ENCODE data around the gene MUS81. TPM values are rescaled to one million over a fixed set of nuclear protein-coding genes. Genes with fewer than 3 reads are reported as not detected.

The MUS81 gene
- total and polyA plus RNA-seq, 10 of the 15 experiments (the other 5 are each of a cell fraction or from before 2014, with no cell fraction given) = 11.8 to 76.1 (median 48.4) TPM

DNA sequence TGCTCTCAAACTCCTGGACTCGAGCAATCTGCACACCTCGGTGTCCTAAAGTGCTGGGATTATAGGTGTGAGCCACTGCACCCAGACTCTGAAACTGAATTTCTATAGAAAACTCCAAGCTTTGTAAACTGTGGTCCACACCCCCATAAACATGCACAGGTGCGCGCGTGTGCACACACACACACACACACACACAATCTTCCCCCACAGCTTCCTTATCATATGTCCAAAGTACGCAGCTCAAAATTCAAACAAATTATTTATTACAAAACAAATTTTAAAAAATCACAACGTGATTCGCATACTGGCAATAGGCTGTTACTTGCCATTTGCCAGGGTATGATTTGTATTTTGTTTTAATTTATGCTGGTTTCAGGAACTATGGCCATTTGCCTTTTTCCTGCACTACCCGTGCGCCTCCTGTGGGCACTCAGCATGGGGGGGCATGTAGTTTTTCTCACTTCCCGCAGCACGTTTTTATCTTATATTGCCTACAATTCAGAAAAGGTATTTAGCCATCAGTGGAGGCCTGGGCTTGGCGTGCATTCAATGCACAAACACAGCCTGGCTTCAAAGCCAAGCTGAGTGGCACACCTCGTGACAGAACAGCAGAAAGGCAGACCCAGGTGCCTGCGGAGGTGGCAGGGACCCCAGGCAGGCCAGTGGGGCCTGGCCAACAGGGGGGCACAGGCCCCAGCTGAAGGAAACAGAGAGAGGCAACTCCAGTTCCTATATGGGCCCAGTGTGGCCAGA, 37.3 kb upstream of the MUS81 start:
- H3K4me1 ChIP-seq (ENCODE audit: control insufficient read depth, insufficient read depth, low read length) = no peaks in the 10 kb centered on the region; the same call in 1 of the 2 replicates
- no peaks in the 10 kb centered on the region for H3K36me3 ChIP-seq (ENCODE audit: control insufficient read depth in 2 of 2, insufficient read depth in 2 of 2, low read length in 1 of 2)
- H3K4me2 ChIP-seq (ENCODE audit: control insufficient read depth, insufficient read depth) = no peak overlapping the region
- 46% methylated on average over 15 of the region's 15 CpGs for WGBS (ENCODE audit: insufficient coverage, insufficient replicate concordance, low lambda C conversion rate, missing lambda C conversion rate)
- DNase-seq (ENCODE audit: low read depth, low spot score) (no peak), ATAC-seq (no peak), FAIRE-seq (no peak)
- no peaks in the 10 kb centered on the region for H4K20me1 ChIP-seq (ENCODE audit: control insufficient read depth, insufficient read depth)
- no peak overlapping the region for H3K4me3 ChIP-seq
- in situ Hi-C loops (cut with MboI) (loop anchor here (5.0 kb wide), 2 partner anchors 46 to 111 kb away; partner anchors contain the start of gene KAT5), intact Hi-C loops (cut with micrococcal nuclease; ENCODE audit: unreplicated experiment) (no loop called here)
- no peak overlapping the region for H2AFZ ChIP-seq (ENCODE audit: control insufficient read depth, low read depth, low read length)
- ChIA-PET SMC1A (ENCODE audit: uncharacterized antibody, unreplicated experiment) (interaction anchor here (1.0 to 1.5 kb wide), 5 partner anchors 9 to 165 kb away, joined by 3 to 5 read pairs (median 3); partner anchors contain the start of gene KAT5), RAD21 (ENCODE audit: unreplicated experiment) (interaction anchor here (0.5 to 1.1 kb wide), 2 partner anchors 62 to 86 kb away, joined by 3 to 4 read pairs; no protein-coding TSS in a partner anchor), POLR2A (interaction anchor here (0.6 to 1.0 kb wide), 4 partner anchors 9 to 67 kb away, joined by 3 to 5 read pairs (median 4); partner anchors contain the start of gene CCDC85B), CTCF (interaction anchor here (0.8 to 2.6 kb wide), 7 partner anchors 18 to 166 kb away, joined by 3 to 17 read pairs (median 4); partner anchors contain the start of gene AP5B1)
- no peak overlapping the region for H3K27ac ChIP-seq (ENCODE audit: control insufficient read depth, insufficient read depth)
- no peaks in the 10 kb centered on the region for H3K27me3 ChIP-seq (replicated peaks in 1 of 2; ENCODE audit: control insufficient read depth in 2 of 2, insufficient read depth in 2 of 2, low read length in 1 of 2)
- no peak overlapping the region for H3K9ac ChIP-seq (ENCODE audit: control insufficient read depth, insufficient read depth, low read length)
- BruUV-seq (replicated peaks) = no TSS peak
- no peaks in the 10 kb centered on the region for H3K9me3 ChIP-seq (replicated peaks; ENCODE audit: control insufficient read depth, insufficient read depth, low read length)
- H3K79me2 ChIP-seq (ENCODE audit: control insufficient read depth, insufficient read depth, low read length) = no peaks in the 10 kb centered on the region
- TF ChIP-seq NFYA (IDR thresholded peaks at IDR 0.05; ENCODE audit: borderline replicate concordance, low read depth, low read length) = no peak
- TF ChIP-seq, protein P1, sequence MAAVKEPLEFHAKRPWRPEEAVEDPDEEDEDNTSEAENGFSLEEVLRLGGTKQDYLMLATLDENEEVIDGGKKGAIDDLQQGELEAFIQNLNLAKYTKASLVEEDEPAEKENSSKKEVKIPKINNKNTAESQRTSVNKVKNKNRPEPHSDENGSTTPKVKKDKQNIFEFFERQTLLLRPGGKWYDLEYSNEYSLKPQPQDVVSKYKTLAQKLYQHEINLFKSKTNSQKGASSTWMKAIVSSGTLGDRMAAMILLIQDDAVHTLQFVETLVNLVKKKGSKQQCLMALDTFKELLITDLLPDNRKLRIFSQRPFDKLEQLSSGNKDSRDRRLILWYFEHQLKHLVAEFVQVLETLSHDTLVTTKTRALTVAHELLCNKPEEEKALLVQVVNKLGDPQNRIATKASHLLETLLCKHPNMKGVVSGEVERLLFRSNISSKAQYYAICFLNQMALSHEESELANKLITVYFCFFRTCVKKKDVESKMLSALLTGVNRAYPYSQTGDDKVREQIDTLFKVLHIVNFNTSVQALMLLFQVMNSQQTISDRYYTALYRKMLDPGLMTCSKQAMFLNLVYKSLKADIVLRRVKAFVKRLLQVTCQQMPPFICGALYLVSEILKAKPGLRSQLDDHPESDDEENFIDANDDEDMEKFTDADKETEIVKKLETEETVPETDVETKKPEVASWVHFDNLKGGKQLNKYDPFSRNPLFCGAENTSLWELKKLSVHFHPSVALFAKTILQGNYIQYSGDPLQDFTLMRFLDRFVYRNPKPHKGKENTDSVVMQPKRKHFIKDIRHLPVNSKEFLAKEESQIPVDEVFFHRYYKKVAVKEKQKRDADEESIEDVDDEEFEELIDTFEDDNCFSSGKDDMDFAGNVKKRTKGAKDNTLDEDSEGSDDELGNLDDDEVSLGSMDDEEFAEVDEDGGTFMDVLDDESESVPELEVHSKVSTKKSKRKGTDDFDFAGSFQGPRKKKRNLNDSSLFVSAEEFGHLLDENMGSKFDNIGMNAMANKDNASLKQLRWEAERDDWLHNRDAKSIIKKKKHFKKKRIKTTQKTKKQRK (IDR thresholded peaks at IDR 0.05; ENCODE audit: low read depth, low read length) = no peak
- no peak for TF ChIP-seq JUND (IDR thresholded peaks at IDR 0.05; ENCODE audit: low read depth, low read length)
- TF ChIP-seq, protein P2, sequence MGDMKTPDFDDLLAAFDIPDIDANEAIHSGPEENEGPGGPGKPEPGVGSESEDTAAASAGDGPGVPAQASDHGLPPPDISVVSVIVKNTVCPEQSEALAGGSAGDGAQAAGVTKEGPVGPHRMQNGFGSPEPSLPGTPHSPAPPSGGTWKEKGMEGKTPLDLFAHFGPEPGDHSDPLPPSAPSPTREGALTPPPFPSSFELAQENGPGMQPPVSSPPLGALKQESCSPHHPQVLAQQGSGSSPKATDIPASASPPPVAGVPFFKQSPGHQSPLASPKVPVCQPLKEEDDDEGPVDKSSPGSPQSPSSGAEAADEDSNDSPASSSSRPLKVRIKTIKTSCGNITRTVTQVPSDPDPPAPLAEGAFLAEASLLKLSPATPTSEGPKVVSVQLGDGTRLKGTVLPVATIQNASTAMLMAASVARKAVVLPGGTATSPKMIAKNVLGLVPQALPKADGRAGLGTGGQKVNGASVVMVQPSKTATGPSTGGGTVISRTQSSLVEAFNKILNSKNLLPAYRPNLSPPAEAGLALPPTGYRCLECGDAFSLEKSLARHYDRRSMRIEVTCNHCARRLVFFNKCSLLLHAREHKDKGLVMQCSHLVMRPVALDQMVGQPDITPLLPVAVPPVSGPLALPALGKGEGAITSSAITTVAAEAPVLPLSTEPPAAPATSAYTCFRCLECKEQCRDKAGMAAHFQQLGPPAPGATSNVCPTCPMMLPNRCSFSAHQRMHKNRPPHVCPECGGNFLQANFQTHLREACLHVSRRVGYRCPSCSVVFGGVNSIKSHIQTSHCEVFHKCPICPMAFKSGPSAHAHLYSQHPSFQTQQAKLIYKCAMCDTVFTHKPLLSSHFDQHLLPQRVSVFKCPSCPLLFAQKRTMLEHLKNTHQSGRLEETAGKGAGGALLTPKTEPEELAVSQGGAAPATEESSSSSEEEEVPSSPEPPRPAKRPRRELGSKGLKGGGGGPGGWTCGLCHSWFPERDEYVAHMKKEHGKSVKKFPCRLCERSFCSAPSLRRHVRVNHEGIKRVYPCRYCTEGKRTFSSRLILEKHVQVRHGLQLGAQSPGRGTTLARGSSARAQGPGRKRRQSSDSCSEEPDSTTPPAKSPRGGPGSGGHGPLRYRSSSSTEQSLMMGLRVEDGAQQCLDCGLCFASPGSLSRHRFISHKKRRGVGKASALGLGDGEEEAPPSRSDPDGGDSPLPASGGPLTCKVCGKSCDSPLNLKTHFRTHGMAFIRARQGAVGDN (IDR thresholded peaks at IDR 0.05) = no peak
- no peak for TF ChIP-seq CREM (IDR thresholded peaks at IDR 0.05; ENCODE audit: low read depth)
- TF ChIP-seq EZH2 (IDR thresholded peaks at IDR 0.05; ENCODE audit: borderline replicate concordance, control insufficient read depth, low read depth, low read length) = no peak
- no peak for TF ChIP-seq KDM1A (IDR thresholded peaks at IDR 0.05; ENCODE audit: borderline replicate concordance)
- TF ChIP-seq NR2C1 (IDR thresholded peaks at IDR 0.05) = no peak
- TF ChIP-seq CBX3 (IDR thresholded peaks at IDR 0.05; ENCODE audit: borderline replicate concordance, low read depth) = no peak
- no peak for TF ChIP-seq SREBF1 (IDR thresholded peaks at IDR 0.05; ENCODE audit: low read length)
- no peak for TF ChIP-seq HDGF (IDR thresholded peaks at IDR 0.05)
- TF ChIP-seq POU2F2 (IDR thresholded peaks at IDR 0.05; ENCODE audit: borderline replicate concordance, low read depth, low read length) = no peak
- TF ChIP-seq HCFC1 (IDR thresholded peaks at IDR 0.05; ENCODE audit: low read length) = no peak
- no peak for TF ChIP-seq ZNF24 (IDR thresholded peaks at IDR 0.05)
